ENCODE results near the gene CRCP.

The CRCP gene

DNA sequence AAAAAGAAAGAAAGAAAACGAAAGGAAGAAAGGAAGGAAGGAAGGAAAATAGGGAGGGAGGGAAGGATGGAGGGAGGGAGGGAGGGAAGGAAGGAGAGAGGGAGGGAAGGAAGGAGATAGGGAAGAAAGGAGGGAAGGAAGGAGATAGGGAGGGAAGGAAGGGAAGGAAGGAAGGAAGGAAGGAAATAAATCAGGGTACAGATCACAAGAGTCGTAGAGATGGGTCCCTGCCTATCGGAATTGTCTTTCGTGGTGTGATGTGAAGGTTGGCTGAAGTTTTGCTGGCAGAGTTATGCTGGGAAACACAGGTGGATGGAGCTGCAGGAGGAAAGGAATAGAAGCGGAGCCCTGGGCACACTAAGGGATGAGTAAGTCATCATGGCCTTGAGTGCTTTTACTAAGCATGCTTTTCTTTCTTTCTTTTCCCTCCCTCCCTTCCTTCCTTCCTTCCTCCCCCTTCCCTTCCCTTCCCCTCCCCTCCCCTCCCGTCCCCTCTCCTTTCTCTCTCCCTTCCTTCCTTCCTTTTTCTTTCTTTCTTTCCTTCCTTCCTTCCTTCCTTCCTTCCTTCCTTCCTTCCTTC lies 78.6 kb downstream of the CRCP start:
- DNase-seq, result no peak

DNA sequence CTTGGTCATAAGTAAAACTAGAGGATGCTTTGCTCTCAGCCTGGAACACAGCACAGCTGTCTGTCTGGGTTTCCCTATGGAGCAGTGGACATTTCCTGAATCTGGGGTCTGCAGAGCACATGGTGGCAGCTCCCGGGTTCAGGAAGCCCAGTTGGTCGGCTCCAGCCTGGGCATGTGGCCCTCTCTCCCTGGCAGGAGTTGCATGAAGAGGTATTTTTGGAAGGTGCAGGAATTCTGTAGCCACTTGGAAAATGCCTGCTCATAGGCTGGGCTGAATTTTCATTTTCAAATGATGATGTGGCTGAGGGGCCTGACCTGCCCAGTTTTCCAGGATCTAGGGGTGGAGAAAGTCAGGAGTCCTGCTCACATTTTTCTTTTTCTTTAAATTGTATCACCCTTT lies 83.8 kb downstream of the CRCP start:
- DNase-seq, result no peak

DNA sequence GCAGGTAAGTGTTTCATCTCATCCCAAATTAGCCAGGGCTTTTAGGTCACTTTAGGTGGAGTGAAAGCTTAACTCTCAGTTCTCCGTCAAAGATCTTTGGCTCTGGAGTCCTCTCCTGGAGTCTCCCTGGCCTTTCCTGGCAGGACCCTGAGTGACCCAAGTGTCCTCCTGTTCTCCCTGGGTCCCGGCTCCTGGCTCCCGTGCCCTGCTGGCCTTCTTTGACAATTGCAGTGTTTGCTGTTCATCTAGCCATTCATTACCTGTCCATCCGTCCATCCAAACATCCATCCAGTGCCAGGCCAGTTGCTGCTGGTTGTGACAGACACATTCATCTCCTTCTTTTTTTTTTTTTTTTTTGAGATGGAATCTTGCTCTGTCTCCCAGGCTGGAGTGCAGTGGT lies 84.3 kb downstream of the CRCP start:
- DNase-seq, result no peak

DNA sequence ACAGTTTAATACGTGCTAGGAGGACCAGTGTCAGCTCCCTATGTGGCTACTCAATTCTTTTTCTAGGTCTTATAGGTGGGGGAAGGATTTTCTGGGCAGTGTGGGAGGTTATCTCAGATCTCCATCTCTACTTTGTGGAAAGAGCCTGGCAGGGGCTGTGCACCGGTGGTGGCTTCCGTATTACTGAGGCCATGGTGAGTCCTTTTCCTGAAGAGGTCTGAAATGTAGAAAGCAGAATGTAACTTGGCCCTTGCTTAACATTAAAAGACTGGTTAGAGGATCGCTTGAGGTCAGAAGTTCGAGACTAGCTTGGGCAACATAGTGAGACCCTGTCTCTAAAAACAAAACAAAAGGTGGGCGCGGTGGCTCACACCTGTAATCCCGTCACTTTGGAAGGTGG lies 87.8 kb downstream of the CRCP start:
- DNase-seq, result no peak
